Smooth muscle cell (in vitro differentiated cells): Measurements from ENCODE around the gene DCXR. TPM values are rescaled to one million over a fixed set of nuclear protein-coding genes. Genes with fewer than 3 reads are reported as not detected.

Experiments used
- DNase-seq: peaks from one replicate; lab custom pipeline; 2025; ENCODE audit not compliant: unreplicated experiment; lab: John Stamatoyannopoulos, UW
- H2AFZ ChIP-seq: fragments of 200-600 bp; sonication (generic); 2 replicates; pipeline ENCODE4 v1.6.0; 2016; ENCODE audit warnings: antibody characterized with exemption, low read depth, mild to moderate bottlenecking
- H3F3A ChIP-seq: fragments of 200-600 bp; sonication (generic); 2 replicates; pipeline ENCODE4 v1.6.0; 2017; ENCODE audit warnings: antibody characterized with exemption, low read depth
- H3K27ac ChIP-seq: fragments of 200-600 bp; sonication (generic); 2 replicates; pipeline ENCODE4 v1.5.1; 2016; ENCODE audit warnings: low read depth, mild to moderate bottlenecking
- H3K27me3 ChIP-seq: fragments of 200-600 bp; sonication (generic); 2 replicates; pipeline ENCODE4 v1.6.1; 2016; ENCODE audit warnings: low read depth, mild to moderate bottlenecking
- H3K36me3 ChIP-seq: fragments of 200-600 bp; sonication (generic); 2 replicates; pipeline ENCODE4 v1.5.1; 2016; ENCODE audit warnings: low read depth
- H3K4me1 ChIP-seq: fragments of 200-600 bp; sonication (generic); 2 replicates; pipeline ENCODE4 v1.5.1; 2016; ENCODE audit warnings: low read depth
- H3K4me2 ChIP-seq: fragments of 200-600 bp; sonication (generic); 2 replicates; pipeline ENCODE4 v1.6.0; 2016; ENCODE audit warnings: mild to moderate bottlenecking
- H3K4me3 ChIP-seq: fragments of 200-600 bp; sonication (generic); 2 replicates; pipeline ENCODE4 v1.5.1; 2016; ENCODE audit warnings: mild to moderate bottlenecking
- H3K79me2 ChIP-seq: fragments of 200-600 bp; sonication (generic); 2 replicates; pipeline ENCODE4 v1.6.0; 2016; ENCODE audit warnings: low read depth, mild to moderate bottlenecking
- H3K9ac ChIP-seq: fragments of 200-600 bp; sonication (generic); 2 replicates; pipeline ENCODE4 v1.6.0; 2016; ENCODE audit warnings: low read depth
- H3K9me3 ChIP-seq: fragments of 200-600 bp; sonication (generic); replicated peaks from 2 replicates; pipeline ENCODE4 v1.5.1; 2016; ENCODE audit warnings: low read depth
- H4K20me1 ChIP-seq: fragments of 200-600 bp; sonication (generic); 2 replicates; pipeline ENCODE4 v1.6.0; 2016; ENCODE audit warnings: low read depth
- CTCF ChIP-seq: fragments of 200-600 bp; sonication (generic); IDR thresholded peaks from 2 replicates; pipeline ENCODE4 v1.5.1; 2017; ENCODE audit warnings: borderline replicate concordance, mild to moderate bottlenecking, antibody characterized with exemption; ENCODE audit not compliant: insufficient read depth, poor library complexity, severe bottlenecking
- WGBS: methylation state at CpG from one replicate; pipeline ENCODE4 v1.1.7; 2016; ENCODE audit warnings: low lambda C conversion rate; 5-methylcytosine and 5-hydroxymethylcytosine counted together
- polyA plus RNA-seq: library from polyadenylated mRNA; unstranded; fragments of >200 nt; fragmentation: Nextera tagmentation; extraction: Ambion mirVana; gene quantifications from 2 replicates; pipeline ENCODE4 v1.2.1, GENCODE V29; 2016
- total RNA-seq: library from RNA; depleted of rRNA; stranded (reverse); fragments of >200 nt; gene quantifications from 2 replicates; pipeline ENCODE4 v1.2.3, GENCODE V29; 2014

The DCXR gene
- total and polyA plus RNA-seq, 2 experiments from 2014 or later, result 34.9 to 89.4 TPM

- Histone ChIP-seq H3K36me3 (no peaks in the 10 kb centered on the region), H3K9ac (no peak overlapping the region), H4K20me1 (peaks cover 50% of the 10 kb centered on the region), H3K4me3 (no peak overlapping the region), H3F3A (no peaks in the 10 kb centered on the region), H3K27me3 (no peaks in the 10 kb centered on the region), H3K4me1 (no peaks in the 10 kb centered on the region), H3K4me2 (no peak overlapping the region), H3K27ac (no peak overlapping the region), H3K79me2 (no peaks in the 10 kb centered on the region), H2AFZ (no peak overlapping the region), H3K9me3 (no peaks in the 10 kb centered on the region)
- DNase-seq, result no peak
- no peak for TF ChIP-seq CTCF
- WGBS, result 96% methylated on average over 19 of the region's 19 CpGs
Measured at GRCh38 chr17:82082456-82082855, 45.0 kb upstream of the DCXR start.

- no peaks in the 10 kb centered on the region for H3K79me2 ChIP-seq
- H3F3A ChIP-seq, result no peaks in the 10 kb centered on the region
- H3K9me3 ChIP-seq, result no peaks in the 10 kb centered on the region
- H3K36me3 ChIP-seq, result no peaks in the 10 kb centered on the region
- H3K9ac ChIP-seq, result no peak overlapping the region
- no peaks in the 10 kb centered on the region for H3K4me1 ChIP-seq
- no peaks in the 10 kb centered on the region for H3K27me3 ChIP-seq
- H4K20me1 ChIP-seq, result peaks cover 46% of the 10 kb centered on the region
- H3K4me3 ChIP-seq, result no peak overlapping the region
- no peak overlapping the region for H3K4me2 ChIP-seq
- WGBS, result 95% methylated on average over 21 of the region's 22 CpGs
- DNase-seq, result no peak
- no peak for TF ChIP-seq CTCF
- H3K27ac ChIP-seq, result no peak overlapping the region
- H2AFZ ChIP-seq, result no peak overlapping the region
Measured at GRCh38 chr17:82081966-82082365, 44.5 kb upstream of the DCXR start.

- H3K36me3 ChIP-seq, result no peaks in the 10 kb centered on the region
- no peaks in the 10 kb centered on the region for H3K4me1 ChIP-seq
- no peaks in the 10 kb centered on the region for H3K9me3 ChIP-seq
- H3K4me3 ChIP-seq, result no peak overlapping the region
- H3K4me2 ChIP-seq, result no peak overlapping the region
- H3K9ac ChIP-seq, result no peak overlapping the region
- no peaks in the 10 kb centered on the region for H3K79me2 ChIP-seq
- 98% methylated on average over 19 of the region's 20 CpGs for WGBS
- H4K20me1 ChIP-seq, result peaks cover 42% of the 10 kb centered on the region
- no peak for DNase-seq
- no peaks in the 10 kb centered on the region for H3K27me3 ChIP-seq
- H3K27ac ChIP-seq, result no peak overlapping the region
- no peaks in the 10 kb centered on the region for H3F3A ChIP-seq
- H2AFZ ChIP-seq, result no peak overlapping the region
- TF ChIP-seq CTCF, result no peak
Measured at GRCh38 chr17:82081546-82081945, 44.0 kb upstream of the DCXR start.

GRCh38 chr17:82080789-82081464 is 43.4 kb upstream of the DCXR start:
- Histone ChIP-seq H3K4me1 (no peaks in the 10 kb centered on the region), H3F3A (no peaks in the 10 kb centered on the region), H4K20me1 (peaks cover 40% of the 10 kb centered on the region), H2AFZ (no peak overlapping the region), H3K9ac (no peak overlapping the region), H3K4me2 (no peak overlapping the region), H3K36me3 (no peaks in the 10 kb centered on the region), H3K4me3 (no peak overlapping the region), H3K27ac (no peak overlapping the region), H3K9me3 (no peaks in the 10 kb centered on the region), H3K79me2 (no peaks in the 10 kb centered on the region), H3K27me3 (no peaks in the 10 kb centered on the region)
- WGBS, result 96% methylated on average over 33 of the region's 44 CpGs
- TF ChIP-seq CTCF, result no peak
- no peak for DNase-seq
